Effector memory CD8-positive, alpha-beta T cell (primary cell): ENCODE measurements around the gene PLCB3.
A peak's percentile ranks its signal among the peaks of the same experiment; 100 is the strongest.

Source experiments
- ATAC-seq: fragments of 150-1000 bp; cut with Tn5 transposase; replicated peaks from 2 replicates; pipeline ENCODE4 v1.10.0; 2021; ENCODE audit warnings: mild to moderate bottlenecking, moderate library complexity
- DNase-seq, 3 experiments: peaks; one replicate each; pipeline ENCODE4 v3.0.0; 2021
- H3K27ac Mint-ChIP-seq, 2 donors: one replicate each; pipeline ENCODE4 v1.8.0; 2022; ENCODE audit warnings: mild to moderate bottlenecking in 2 of 2, mixed read lengths in 2 of 2, moderate library complexity in 2 of 2
- H3K27me3 Mint-ChIP-seq, 2 donors: one replicate each; pipeline ENCODE4 v1.8.0; 2022; ENCODE audit warnings: mixed read lengths in 2 of 2
- H3K36me3 Mint-ChIP-seq: one replicate; pipeline ENCODE4 v1.8.0; 2022; ENCODE audit warnings: mild to moderate bottlenecking, moderate library complexity, mixed read lengths; ENCODE audit not compliant: insufficient read depth
- H3K4me1 Mint-ChIP-seq, 2 donors: one replicate each; pipeline ENCODE4 v1.8.0; 2022; ENCODE audit warnings: low read depth in 2 of 2, mixed read lengths in 2 of 2
- H3K4me3 Mint-ChIP-seq, 2 donors: one replicate each; pipeline ENCODE4 v1.8.0; 2022; ENCODE audit warnings: mild to moderate bottlenecking in 2 of 2, mixed read lengths in 2 of 2, moderate library complexity in 2 of 2
- H3K9me3 Mint-ChIP-seq, 2 donors: one replicate each; pipeline ENCODE4 v1.8.0; 2022; ENCODE audit warnings: mixed read lengths in 2 of 2

The PLCB3 gene

DNA sequence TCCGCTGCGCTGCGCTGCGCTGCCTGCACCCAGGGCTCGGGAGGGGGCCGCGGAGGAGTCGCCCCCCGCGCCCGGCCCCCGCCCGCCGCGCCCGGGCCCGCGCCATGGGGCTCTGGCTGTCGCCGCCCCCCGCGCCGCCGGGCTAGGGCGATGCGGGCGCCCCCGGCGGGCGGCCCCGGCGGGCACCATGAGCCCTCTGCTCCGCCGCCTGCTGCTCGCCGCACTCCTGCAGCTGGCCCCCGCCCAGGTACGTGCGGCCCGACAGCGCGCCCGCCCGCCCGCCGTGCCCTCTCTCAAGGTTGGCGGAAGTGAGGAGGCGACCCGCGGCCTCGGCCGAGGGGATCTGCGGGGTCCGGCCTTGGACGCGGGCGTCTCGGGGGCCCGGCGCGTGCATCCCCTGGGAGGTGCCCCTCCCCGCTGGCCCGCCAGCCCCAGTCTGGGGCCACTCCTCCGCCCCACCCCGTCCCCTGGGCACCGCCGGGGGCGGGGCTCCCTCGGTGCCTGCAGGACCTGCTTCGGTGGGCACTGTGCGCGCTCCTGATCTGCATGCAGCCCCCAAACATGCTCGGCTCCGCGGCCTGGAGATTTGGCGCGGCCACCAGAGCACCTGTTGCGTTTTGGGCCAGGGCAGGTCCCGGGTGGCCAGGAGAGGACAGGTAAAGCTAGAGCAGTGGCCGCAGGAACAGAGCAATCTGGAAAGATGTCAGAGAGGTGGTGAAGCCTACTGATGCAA, 16.5 kb upstream of the PLCB3 start:
- H3K27ac Mint-ChIP-seq: peak overlapping the region; percentile 46 to 81
- peak; percentile 68 for ATAC-seq
- no peaks in the 10 kb centered on the region for H3K9me3 Mint-ChIP-seq
- H3K4me1 Mint-ChIP-seq: peaks cover 24 to 26% of the 10 kb centered on the region in 2 donors
- peaks cover 12% of the 10 kb centered on the region for H3K36me3 Mint-ChIP-seq
- no peaks in the 10 kb centered on the region for H3K27me3 Mint-ChIP-seq
- DNase-seq: peak in 2 of 3 experiments; percentile 52 to 53
- H3K4me3 Mint-ChIP-seq: peak overlapping the region; percentile 80 to 86

DNA sequence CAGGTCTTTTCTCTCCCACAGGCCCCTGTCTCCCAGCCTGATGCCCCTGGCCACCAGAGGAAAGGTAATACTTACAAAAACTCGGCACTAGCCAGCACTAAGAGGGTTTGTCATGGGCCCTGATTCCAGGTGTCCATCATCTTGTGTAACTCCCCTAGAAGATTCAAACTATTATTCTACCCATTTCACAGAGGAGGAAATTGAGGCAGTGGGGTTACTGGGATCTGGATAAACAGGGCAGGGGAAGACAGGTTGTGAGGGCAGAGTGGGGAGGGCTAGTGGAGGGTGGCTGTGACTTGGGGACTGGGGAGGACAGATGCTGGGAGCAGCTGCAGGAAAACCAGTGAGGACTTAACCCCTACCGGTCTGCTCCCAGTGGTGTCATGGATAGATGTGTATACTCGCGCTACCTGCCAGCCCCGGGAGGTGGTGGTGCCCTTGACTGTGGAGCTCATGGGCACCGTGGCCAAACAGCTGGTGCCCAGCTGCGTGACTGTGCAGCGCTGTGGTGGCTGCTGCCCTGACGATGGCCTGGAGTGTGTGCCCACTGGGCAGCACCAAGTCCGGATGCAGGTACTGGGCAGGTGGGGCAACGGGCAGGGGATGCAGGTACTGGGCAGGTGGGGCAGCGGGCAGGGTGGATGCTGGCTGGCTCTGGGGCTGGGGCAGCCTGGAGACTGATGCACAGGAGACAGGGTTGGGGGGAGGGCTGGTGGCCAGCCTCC, 15.7 kb upstream of the PLCB3 start:
- no peaks in the 10 kb centered on the region for H3K27me3 Mint-ChIP-seq
- DNase-seq (no peak), ATAC-seq (no peak)
- peaks cover 11% of the 10 kb centered on the region for H3K36me3 Mint-ChIP-seq
- no peaks in the 10 kb centered on the region for H3K9me3 Mint-ChIP-seq
- peaks cover 28 to 29% of the 10 kb centered on the region in 2 donors for H3K4me1 Mint-ChIP-seq
- H3K27ac Mint-ChIP-seq: peak overlapping the region; percentile 46 to 81
- peak overlapping the region; percentile 80 to 86 for H3K4me3 Mint-ChIP-seq

DNA sequence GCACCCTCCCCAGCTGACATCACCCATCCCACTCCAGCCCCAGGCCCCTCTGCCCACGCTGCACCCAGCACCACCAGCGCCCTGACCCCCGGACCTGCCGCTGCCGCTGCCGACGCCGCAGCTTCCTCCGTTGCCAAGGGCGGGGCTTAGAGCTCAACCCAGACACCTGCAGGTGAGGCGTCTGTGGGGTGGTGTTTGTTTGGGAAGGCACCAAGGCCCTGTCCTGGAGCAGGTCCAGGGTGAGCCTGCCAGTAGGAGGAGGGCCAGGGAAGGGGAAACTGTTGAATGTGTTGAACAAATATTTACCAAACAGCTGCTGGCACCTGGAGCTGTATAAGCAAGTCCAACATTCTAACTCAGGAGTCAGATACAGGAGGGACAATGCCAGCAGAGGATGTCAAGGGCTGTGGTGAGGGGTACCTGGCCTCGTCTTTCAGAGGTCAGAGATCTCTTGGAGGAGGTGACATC, 13.8 kb upstream of the PLCB3 start:
- no peaks in the 10 kb centered on the region for H3K27me3 Mint-ChIP-seq
- H3K9me3 Mint-ChIP-seq: no peaks in the 10 kb centered on the region
- H3K36me3 Mint-ChIP-seq: peaks cover 20% of the 10 kb centered on the region
- peak overlapping the region in 1 of 2 donors; percentile 100 for H3K27ac Mint-ChIP-seq
- DNase-seq: no peak
- H3K4me1 Mint-ChIP-seq: peaks cover 30 to 31% of the 10 kb centered on the region in 2 donors
- ATAC-seq: no peak
- H3K4me3 Mint-ChIP-seq: no peak overlapping the region

DNA sequence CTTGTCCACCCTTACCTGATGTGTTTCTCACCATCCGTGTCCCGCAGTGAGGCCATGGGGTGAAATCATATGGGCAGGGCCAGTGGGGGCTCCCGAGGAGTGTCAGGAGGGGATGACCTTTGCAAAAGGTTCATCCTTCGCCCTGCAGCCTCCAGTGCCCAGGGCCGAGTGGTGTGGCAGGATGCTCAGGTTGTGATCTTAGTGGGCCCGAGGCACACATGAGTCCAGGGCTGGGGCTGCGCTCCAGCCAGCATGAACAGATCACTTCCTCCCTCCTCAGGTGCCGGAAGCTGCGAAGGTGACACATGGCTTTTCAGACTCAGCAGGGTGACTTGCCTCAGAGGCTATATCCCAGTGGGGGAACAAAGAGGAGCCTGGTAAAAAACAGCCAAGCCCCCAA, 13.3 kb upstream of the PLCB3 start:
- no peak for DNase-seq
- Mint-ChIP-seq H3K9me3 (no peaks in the 10 kb centered on the region), H3K4me3 (no peak overlapping the region), H3K27ac (peak overlapping the region in 1 of 2 donors; percentile 100), H3K27me3 (no peaks in the 10 kb centered on the region), H3K4me1 (peaks cover 25 to 33% of the 10 kb centered on the region in 2 donors), H3K36me3 (peaks cover 20% of the 10 kb centered on the region)
- no peak for ATAC-seq

DNA sequence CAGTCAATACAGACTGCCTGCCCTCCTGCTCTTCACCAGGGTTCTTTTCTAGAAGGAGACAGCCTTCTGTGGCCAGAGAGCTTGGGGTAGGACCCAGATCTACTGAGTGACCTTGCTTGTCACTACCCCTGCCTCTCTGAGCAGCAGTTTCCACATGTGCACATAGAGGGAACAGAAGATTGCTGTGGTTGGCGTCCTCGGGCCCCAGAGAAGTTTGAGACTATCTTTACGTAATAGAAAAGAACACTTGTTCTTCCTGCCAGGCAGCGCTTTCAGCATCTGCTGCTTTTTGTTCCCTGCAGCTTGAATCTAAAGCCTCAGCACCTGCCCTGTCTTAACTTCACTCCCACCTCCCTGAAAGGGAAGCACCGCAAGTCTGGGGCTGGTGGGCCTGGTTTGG, 12.3 kb upstream of the PLCB3 start:
- ATAC-seq: no peak
- no peak overlapping the region for H3K4me3 Mint-ChIP-seq
- H3K4me1 Mint-ChIP-seq: peaks cover 31 to 32% of the 10 kb centered on the region in 2 donors

DNA sequence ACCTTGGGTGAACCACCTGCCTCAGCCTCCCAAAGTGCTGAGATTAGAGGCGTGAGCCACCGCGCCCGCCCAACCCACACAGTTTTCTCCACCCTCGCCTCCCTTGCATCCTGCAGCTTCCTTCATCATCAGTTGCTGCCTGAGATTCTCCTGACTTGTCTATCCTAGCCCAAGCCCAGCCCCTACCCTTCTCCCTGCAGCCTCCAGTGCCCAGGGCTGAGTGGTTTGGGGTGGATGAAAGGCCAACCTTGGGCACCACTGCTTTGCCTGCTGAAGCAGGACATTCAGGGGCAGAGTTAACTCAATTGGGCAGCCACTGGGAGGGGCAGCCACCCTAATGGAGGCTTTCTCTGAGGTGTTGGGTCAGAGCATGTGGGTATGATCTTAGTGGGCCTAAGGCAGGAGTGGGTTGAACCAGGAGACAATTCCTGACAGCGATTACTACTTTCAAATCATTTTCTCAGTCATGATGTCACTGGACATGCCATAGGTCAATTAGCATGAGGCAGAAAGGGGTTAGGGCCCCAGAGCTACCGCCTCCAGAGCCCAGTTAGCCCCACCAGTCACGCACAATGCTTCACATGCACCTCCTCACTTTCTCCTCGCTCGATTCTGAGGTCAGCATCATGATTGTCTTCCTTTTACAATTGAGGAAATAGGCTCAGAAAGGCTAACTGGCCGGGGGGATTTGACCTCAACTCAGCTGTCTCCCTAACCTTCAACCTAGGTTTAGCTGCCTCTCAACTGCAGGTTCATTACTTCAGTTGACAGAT, 11.5 kb upstream of the PLCB3 start:
- H3K4me3 Mint-ChIP-seq: peak overlapping the region; percentile 87
- peaks cover 20% of the 10 kb centered on the region for H3K36me3 Mint-ChIP-seq
- H3K27me3 Mint-ChIP-seq: no peaks in the 10 kb centered on the region
- peak overlapping the region; percentile 100 for H3K27ac Mint-ChIP-seq
- no peaks in the 10 kb centered on the region for H3K9me3 Mint-ChIP-seq
- peaks cover 32% of the 10 kb centered on the region in 2 donors for H3K4me1 Mint-ChIP-seq
- no peak for ATAC-seq
- DNase-seq: no peak

More for the DNA sequence above, 12.3 kb upstream of the PLCB3 start:
- no peaks in the 10 kb centered on the region for H3K9me3 Mint-ChIP-seq
- H3K36me3 Mint-ChIP-seq: peaks cover 20% of the 10 kb centered on the region
- peak overlapping the region; percentile 100 for H3K27ac Mint-ChIP-seq
- H3K27me3 Mint-ChIP-seq: no peaks in the 10 kb centered on the region
- no peak for DNase-seq

DNA sequence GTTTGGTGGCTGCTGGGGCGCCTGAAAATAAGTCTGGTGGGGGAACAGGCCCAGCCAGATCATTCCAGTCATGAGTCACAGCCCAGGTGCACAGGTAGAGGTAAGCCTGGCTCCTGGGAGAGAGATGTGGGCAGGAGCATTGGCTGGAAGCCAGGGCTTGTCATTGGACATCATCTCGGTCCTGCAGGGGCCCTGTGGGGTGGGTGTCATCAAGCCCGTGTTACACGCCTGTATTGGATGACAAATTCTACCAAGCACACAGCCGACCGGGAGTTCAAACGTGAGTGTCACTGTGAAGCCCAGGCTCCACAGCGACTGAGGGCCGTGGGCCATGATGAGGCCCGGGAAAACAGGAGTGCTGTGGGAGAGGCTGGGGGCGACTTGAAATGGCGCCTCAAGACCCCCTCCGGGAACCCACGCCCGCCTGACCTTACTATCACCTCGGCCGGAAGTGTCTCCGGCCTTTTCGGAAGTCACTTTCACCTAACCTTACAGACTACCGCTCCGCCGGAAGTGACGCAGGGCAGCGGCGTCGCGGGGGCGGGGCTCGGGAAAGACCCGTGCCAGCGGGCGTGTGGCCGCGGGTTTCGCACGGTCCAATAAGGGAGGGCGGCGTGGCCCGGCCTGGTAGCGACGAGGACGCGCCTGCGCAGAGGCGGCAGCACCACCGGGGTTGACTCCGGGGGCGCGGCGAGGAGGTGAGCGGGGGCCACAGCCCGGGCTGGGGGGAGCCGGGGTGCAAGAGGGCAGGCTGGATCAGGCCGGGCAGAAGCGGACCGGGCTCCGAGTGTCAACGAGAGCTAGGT, 10.7 kb upstream of the PLCB3 start, which contains the start of gene FKBP2:
Gene FKBP2, plus strand, starts transcription at position 661 of the 806 bp plus-strand sequence. CDS start 1,293 bp downstream, outside the sequence.
- peaks cover 20% of the 10 kb centered on the region for H3K36me3 Mint-ChIP-seq
- peaks cover 28 to 33% of the 10 kb centered on the region in 2 donors for H3K4me1 Mint-ChIP-seq
- H3K27me3 Mint-ChIP-seq: no peaks in the 10 kb centered on the region
- peak; percentile 66 for ATAC-seq
- H3K9me3 Mint-ChIP-seq: no peaks in the 10 kb centered on the region
- peak within 1 kb of the TSS; percentile 100 for H3K27ac Mint-ChIP-seq
- peak within 1 kb of the TSS; percentile 87 for H3K4me3 Mint-ChIP-seq
- DNase-seq: peak; percentile 96 to 98 (median 97)

DNA sequence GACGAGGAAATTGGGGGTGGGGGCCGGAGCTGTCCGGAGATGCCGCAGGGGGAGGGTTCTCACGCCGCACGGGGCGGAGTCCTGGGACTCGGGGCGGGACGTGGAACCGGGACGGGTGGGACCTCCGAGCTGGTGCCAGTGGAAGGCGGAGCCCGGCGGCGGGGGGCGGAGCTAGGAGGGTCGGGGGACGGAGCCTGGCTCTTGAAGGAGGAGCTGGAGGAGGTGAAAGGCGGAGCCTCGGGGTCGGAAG, 10.2 kb upstream of the PLCB3 start:
- no peaks in the 10 kb centered on the region for H3K9me3 Mint-ChIP-seq
- DNase-seq (peak; percentile 100), ATAC-seq (peak; percentile 71)
- H3K36me3 Mint-ChIP-seq: peaks cover 25% of the 10 kb centered on the region
- H3K4me1 Mint-ChIP-seq: peaks cover 32 to 38% of the 10 kb centered on the region in 2 donors
- H3K27ac Mint-ChIP-seq: peak overlapping the region; percentile 100
- no peaks in the 10 kb centered on the region for H3K27me3 Mint-ChIP-seq
- peak overlapping the region; percentile 87 for H3K4me3 Mint-ChIP-seq

DNA sequence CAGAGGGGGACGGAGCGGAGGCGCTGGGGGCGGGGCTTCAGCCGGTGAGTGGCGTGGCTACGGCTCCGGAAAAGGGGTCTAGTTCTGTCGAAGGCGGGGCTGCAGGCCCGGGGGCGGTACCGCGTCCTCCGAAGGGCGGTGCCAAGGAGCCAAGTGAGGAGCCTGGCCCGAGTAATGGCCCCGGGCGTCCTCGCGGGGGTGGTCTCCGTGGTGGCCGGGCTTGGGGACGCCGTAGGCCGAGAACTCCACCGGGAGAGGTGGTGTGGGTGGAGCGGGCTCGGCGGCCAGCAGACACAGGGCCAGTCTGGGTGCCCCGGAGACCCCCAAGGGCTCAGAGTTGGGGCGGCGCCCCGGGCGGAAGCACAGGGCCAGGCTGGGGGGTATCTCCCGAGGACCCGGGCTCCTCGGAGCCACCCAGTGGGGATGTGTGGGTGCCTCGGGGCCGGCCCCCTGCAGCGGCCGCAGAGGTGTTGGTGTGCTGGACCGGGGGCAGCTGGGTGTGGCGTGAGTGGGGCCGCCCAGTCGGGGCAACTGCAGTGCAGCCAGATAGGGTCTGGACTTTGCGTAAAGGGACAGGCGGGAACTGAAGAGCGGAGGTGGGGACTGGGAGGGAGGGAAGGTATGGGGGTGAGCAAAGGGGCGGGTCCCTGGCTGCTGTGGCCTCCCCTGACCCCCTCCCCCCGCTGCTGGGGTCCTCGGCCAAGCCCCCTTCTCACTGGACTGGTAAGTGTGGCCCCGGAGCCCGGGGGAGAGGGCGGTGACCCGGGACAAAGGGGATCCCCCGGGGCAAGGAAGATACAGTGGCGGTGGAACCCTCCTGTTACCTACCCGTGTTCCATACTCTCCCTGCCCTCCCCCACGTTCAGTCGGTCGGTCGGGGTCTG, 9.6 kb upstream of the PLCB3 start:
- no peaks in the 10 kb centered on the region for H3K9me3 Mint-ChIP-seq
- peaks cover 32 to 38% of the 10 kb centered on the region in 2 donors for H3K4me1 Mint-ChIP-seq
- peak overlapping the region; percentile 100 for H3K27ac Mint-ChIP-seq
- DNase-seq: peak in 1 of 3 experiments; percentile 28
- peak overlapping the region; percentile 87 for H3K4me3 Mint-ChIP-seq
- ATAC-seq: peak; percentile 0
- H3K36me3 Mint-ChIP-seq: peaks cover 25% of the 10 kb centered on the region
- H3K27me3 Mint-ChIP-seq: no peaks in the 10 kb centered on the region

DNA sequence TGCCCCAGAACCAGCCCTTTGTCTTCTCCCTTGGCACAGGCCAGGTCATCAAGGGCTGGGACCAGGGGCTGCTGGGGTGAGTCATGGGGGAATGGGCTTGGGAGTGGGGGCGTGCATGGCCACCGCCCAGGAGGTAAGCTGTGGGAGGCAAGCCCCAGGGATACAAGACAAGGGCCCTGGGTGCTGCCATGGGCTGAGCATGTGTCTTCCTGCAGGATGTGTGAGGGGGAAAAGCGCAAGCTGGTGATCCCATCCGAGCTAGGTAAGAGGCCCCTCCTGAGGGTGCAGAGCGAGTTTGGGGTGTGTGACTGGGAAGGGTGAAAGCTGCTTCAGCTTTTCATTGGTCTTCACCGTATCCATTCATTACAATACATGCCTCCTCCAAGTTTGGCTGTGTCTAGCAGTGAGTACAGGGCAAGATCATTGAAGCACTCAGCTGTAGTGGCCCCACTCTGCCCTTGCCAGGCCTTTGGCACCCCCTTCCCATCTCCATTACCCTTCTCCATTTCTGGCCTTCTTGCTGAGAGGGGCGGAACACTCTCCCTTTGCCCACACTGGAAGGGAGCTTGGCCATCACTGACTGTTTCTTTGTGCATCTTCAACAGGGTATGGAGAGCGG, 8.0 kb upstream of the PLCB3 start:
- Mint-ChIP-seq H3K27me3 (no peaks in the 10 kb centered on the region), H3K4me3 (peak overlapping the region; percentile 87), H3K4me1 (peaks cover 38 to 40% of the 10 kb centered on the region in 2 donors), H3K9me3 (no peaks in the 10 kb centered on the region), H3K27ac (peak overlapping the region; percentile 16 to 49), H3K36me3 (peaks cover 30% of the 10 kb centered on the region)
- ATAC-seq: no peak
- no peak for DNase-seq

DNA sequence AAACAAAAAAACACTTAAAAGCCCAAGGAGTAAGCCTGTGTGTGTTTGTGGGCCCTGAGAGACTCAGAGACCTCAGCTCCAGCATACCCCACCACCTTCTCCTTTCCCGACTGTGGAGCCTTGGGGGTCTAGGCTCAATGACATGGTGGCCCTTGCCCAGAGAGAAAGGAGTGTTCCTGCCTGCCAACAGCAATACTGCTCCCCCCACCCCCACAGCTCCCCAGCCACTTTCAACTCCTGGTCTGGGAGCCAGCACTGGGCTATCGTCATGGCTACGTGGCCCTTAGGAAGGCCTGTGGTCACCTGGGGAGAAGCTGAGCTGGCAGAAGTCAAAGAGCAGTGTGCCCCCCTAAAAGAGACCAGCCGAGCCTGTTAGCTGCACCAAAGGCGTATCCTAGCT, 7.2 kb upstream of the PLCB3 start:
- peaks cover 38 to 40% of the 10 kb centered on the region in 2 donors for H3K4me1 Mint-ChIP-seq
- peak overlapping the region in 1 of 2 donors; percentile 49 for H3K27ac Mint-ChIP-seq
- DNase-seq (no peak), ATAC-seq (no peak)
- peak overlapping the region; percentile 87 for H3K4me3 Mint-ChIP-seq
- no peaks in the 10 kb centered on the region for H3K9me3 Mint-ChIP-seq
- H3K36me3 Mint-ChIP-seq: peaks cover 30% of the 10 kb centered on the region
- no peaks in the 10 kb centered on the region for H3K27me3 Mint-ChIP-seq

DNA sequence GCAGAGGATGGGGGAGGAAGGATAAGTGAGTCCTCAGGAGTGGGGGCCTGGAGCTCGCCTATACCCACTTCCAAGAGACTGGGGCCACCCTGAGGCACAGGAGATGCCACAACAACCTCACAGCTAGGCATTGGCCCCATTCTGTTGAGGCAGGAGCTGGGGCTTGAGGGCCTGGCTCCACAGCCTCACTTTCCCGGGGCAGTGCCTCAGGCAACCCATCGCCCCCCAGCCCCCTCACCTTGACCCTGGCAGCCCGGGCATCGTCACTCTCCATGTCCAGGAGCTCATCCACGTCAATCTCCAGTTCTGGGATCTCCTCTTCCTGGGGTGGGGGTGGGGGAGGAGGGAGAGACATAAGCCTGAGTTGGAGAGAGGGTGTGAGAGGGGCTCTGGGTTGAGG, 6.4 kb upstream of the PLCB3 start:
- Mint-ChIP-seq H3K9me3 (no peaks in the 10 kb centered on the region), H3K36me3 (peaks cover 27% of the 10 kb centered on the region), H3K27me3 (no peaks in the 10 kb centered on the region), H3K27ac (peak overlapping the region; percentile 90 to 96), H3K4me1 (peaks cover 35 to 37% of the 10 kb centered on the region in 2 donors), H3K4me3 (peak overlapping the region; percentile 87)
- DNase-seq (no peak), ATAC-seq (no peak)
